Panc1 (cell line): ENCODE data around the gene SUPT20HL2.

Experiments
- POLR2AphosphoS5 ChIP-seq: IDR thresholded peaks from 2 replicates; pipeline ENCODE4 v1.6.1; 2012; ENCODE audit warnings: mild to moderate bottlenecking, low read depth, low read length, moderate library complexity
- REST ChIP-seq, 2 experiments: IDR thresholded peaks; 2 replicates each; pipeline ENCODE4 v1.6.1; 2011 to 2012; ENCODE audit warnings: low read depth in 2 of 2, control low read depth in 1 of 2, low read length in 1 of 2, mild to moderate bottlenecking in 1 of 2, moderate library complexity in 1 of 2; ENCODE audit not compliant: insufficient read depth in 1 of 2
- SIN3A ChIP-seq: IDR thresholded peaks from 2 replicates; pipeline ENCODE4 v1.6.1; 2012; ENCODE audit warnings: low read depth, mild to moderate bottlenecking, low read length, moderate library complexity, borderline replicate concordance; ENCODE audit not compliant: insufficient read depth
- TF ChIP-seq, protein P1 (sequence below): fragments of 450-650 bp; IDR thresholded peaks from 2 replicates; pipeline ENCODE4 v1.5.1; 2017; ENCODE audit warnings: mild to moderate bottlenecking

DNA sequence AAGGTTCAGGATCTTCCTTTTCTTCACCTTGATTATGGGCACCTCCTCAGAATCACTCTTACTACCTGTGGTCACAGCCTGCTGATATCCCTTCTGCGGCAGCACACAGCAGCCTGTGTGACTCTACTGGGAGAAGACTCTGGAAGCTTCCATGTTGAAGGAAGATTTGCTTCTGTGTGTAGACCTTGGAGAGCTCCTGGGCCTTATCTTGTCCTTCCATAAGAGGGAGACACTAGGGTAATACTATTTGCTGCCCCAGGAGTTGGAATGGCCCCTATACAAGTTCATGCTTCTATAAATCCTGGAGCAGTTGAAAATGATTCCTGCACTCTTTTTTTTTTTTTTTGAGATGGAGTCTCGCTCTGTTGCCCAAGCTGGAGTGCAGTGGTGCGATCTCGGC, 36.3 kb upstream of the SUPT20HL2 start:
- TF ChIP-seq, protein P1, sequence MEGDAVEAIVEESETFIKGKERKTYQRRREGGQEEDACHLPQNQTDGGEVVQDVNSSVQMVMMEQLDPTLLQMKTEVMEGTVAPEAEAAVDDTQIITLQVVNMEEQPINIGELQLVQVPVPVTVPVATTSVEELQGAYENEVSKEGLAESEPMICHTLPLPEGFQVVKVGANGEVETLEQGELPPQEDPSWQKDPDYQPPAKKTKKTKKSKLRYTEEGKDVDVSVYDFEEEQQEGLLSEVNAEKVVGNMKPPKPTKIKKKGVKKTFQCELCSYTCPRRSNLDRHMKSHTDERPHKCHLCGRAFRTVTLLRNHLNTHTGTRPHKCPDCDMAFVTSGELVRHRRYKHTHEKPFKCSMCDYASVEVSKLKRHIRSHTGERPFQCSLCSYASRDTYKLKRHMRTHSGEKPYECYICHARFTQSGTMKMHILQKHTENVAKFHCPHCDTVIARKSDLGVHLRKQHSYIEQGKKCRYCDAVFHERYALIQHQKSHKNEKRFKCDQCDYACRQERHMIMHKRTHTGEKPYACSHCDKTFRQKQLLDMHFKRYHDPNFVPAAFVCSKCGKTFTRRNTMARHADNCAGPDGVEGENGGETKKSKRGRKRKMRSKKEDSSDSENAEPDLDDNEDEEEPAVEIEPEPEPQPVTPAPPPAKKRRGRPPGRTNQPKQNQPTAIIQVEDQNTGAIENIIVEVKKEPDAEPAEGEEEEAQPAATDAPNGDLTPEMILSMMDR = no peak
- peak in 1 of 2 experiments; percentile 23; a peak in 1 of 4 replicates for TF ChIP-seq REST (IDR thresholded peaks at IDR 0.05; ENCODE audit: insufficient read depth in 1 of 2, low read depth in 2 of 2, low read length in 1 of 2)
- TF ChIP-seq POLR2AphosphoS5 = no peak
- TF ChIP-seq SIN3A = no peak
